ENCODE measurements around the gene TENM4.

Gene TENM4

GRCh38 chr11:78669249-78669648 lies 771.6 kb downstream of the TENM4 start:
- Histone ChIP-seq H3K9me3 (ENCODE audit: control insufficient read depth, insufficient read depth, low read length) (no peaks in the 10 kb centered on the region), H3K36me3 (ENCODE audit: control insufficient read depth, insufficient read depth, low read length) (no peaks in the 10 kb centered on the region), H3K4me1 (ENCODE audit: control insufficient read depth, insufficient read depth, low read length) (no peaks in the 10 kb centered on the region), H3K27me3 (ENCODE audit: control insufficient read depth, insufficient read depth, low read length) (no peaks in the 10 kb centered on the region), H3K9ac (ENCODE audit: low read depth, low read length) (no peak overlapping the region), H3K4me3 (ENCODE audit: low read depth, low read length) (no peak overlapping the region)

GRCh38 chr11:78667461-78667860 lies 773.4 kb downstream of the TENM4 start:
- no peak overlapping the region for H3K4me3 ChIP-seq (ENCODE audit: low read depth, low read length)
- H3K9me3 ChIP-seq (ENCODE audit: control insufficient read depth, insufficient read depth, low read length), result no peaks in the 10 kb centered on the region
- no peaks in the 10 kb centered on the region for H3K4me1 ChIP-seq (ENCODE audit: control insufficient read depth, insufficient read depth, low read length)
- no peaks in the 10 kb centered on the region for H3K27me3 ChIP-seq (ENCODE audit: control insufficient read depth, insufficient read depth, low read length)
- H3K36me3 ChIP-seq (ENCODE audit: control insufficient read depth, insufficient read depth, low read length), result no peaks in the 10 kb centered on the region
- no peak overlapping the region for H3K9ac ChIP-seq (ENCODE audit: low read depth, low read length)

- H3K9ac ChIP-seq (ENCODE audit: low read depth, low read length), result no peak overlapping the region
- no peaks in the 10 kb centered on the region for H3K36me3 ChIP-seq (ENCODE audit: control insufficient read depth, insufficient read depth, low read length)
- H3K4me1 ChIP-seq (ENCODE audit: control insufficient read depth, insufficient read depth, low read length), result no peaks in the 10 kb centered on the region
- H3K27me3 ChIP-seq (ENCODE audit: control insufficient read depth, insufficient read depth, low read length), result no peaks in the 10 kb centered on the region
- H3K9me3 ChIP-seq (ENCODE audit: control insufficient read depth, insufficient read depth, low read length), result no peaks in the 10 kb centered on the region
- H3K4me3 ChIP-seq (ENCODE audit: low read depth, low read length), result no peak overlapping the region
Observed at GRCh38 chr11:78666675-78667160, 774.1 kb downstream of the TENM4 start.

- H3K4me3 ChIP-seq (ENCODE audit: low read depth, low read length), result no peak overlapping the region
Observed at GRCh38 chr11:78664636-78665035, 776.2 kb downstream of the TENM4 start.

GRCh38 chr11:78662811-78663210 lies 778.0 kb downstream of the TENM4 start:
- no peak overlapping the region for H3K4me3 ChIP-seq (ENCODE audit: low read depth, low read length)
- no peak overlapping the region for H3K9ac ChIP-seq (ENCODE audit: low read depth, low read length)
- no peaks in the 10 kb centered on the region for H3K36me3 ChIP-seq (ENCODE audit: control insufficient read depth, insufficient read depth, low read length)
- H3K27me3 ChIP-seq (ENCODE audit: control insufficient read depth, insufficient read depth, low read length), result no peaks in the 10 kb centered on the region
- no peaks in the 10 kb centered on the region for H3K9me3 ChIP-seq (ENCODE audit: control insufficient read depth, insufficient read depth, low read length)
- H3K4me1 ChIP-seq (ENCODE audit: control insufficient read depth, insufficient read depth, low read length), result no peaks in the 10 kb centered on the region

More at GRCh38 chr11:78664636-78665035, 776.2 kb downstream of the TENM4 start:
- H3K4me1 ChIP-seq (ENCODE audit: control insufficient read depth, insufficient read depth, low read length), result no peaks in the 10 kb centered on the region
- H3K9me3 ChIP-seq (ENCODE audit: control insufficient read depth, insufficient read depth, low read length), result no peaks in the 10 kb centered on the region
- no peaks in the 10 kb centered on the region for H3K27me3 ChIP-seq (ENCODE audit: control insufficient read depth, insufficient read depth, low read length)
- H3K9ac ChIP-seq (ENCODE audit: low read depth, low read length), result no peak overlapping the region
- H3K36me3 ChIP-seq (ENCODE audit: control insufficient read depth, insufficient read depth, low read length), result no peaks in the 10 kb centered on the region

GRCh38 chr11:78660471-78660870 lies 780.4 kb downstream of the TENM4 start:
- Histone ChIP-seq H3K9me3 (ENCODE audit: control insufficient read depth, insufficient read depth, low read length) (no peaks in the 10 kb centered on the region), H3K36me3 (ENCODE audit: control insufficient read depth, insufficient read depth, low read length) (no peaks in the 10 kb centered on the region), H3K4me1 (ENCODE audit: control insufficient read depth, insufficient read depth, low read length) (no peaks in the 10 kb centered on the region), H3K9ac (ENCODE audit: low read depth, low read length) (no peak overlapping the region), H3K4me3 (ENCODE audit: low read depth, low read length) (no peak overlapping the region), H3K27me3 (ENCODE audit: control insufficient read depth, insufficient read depth, low read length) (no peaks in the 10 kb centered on the region)

- H3K27me3 ChIP-seq (ENCODE audit: control insufficient read depth, insufficient read depth, low read length), result no peaks in the 10 kb centered on the region
- no peaks in the 10 kb centered on the region for H3K36me3 ChIP-seq (ENCODE audit: control insufficient read depth, insufficient read depth, low read length)
- H3K9ac ChIP-seq (ENCODE audit: low read depth, low read length), result no peak overlapping the region
- H3K4me3 ChIP-seq (ENCODE audit: low read depth, low read length), result no peak overlapping the region
- H3K9me3 ChIP-seq (ENCODE audit: control insufficient read depth, insufficient read depth, low read length), result no peaks in the 10 kb centered on the region
- H3K4me1 ChIP-seq (ENCODE audit: control insufficient read depth, insufficient read depth, low read length), result no peaks in the 10 kb centered on the region
Observed at GRCh38 chr11:78659326-78660270, 781.2 kb downstream of the TENM4 start.

- no peak overlapping the region for H3K4me3 ChIP-seq (ENCODE audit: low read depth, low read length)
- no peak overlapping the region for H3K9ac ChIP-seq (ENCODE audit: low read depth, low read length)
- H3K27me3 ChIP-seq (ENCODE audit: control insufficient read depth, insufficient read depth, low read length), result no peaks in the 10 kb centered on the region
- H3K9me3 ChIP-seq (ENCODE audit: control insufficient read depth, insufficient read depth, low read length), result no peaks in the 10 kb centered on the region
- H3K36me3 ChIP-seq (ENCODE audit: control insufficient read depth, insufficient read depth, low read length), result no peaks in the 10 kb centered on the region
- H3K4me1 ChIP-seq (ENCODE audit: control insufficient read depth, insufficient read depth, low read length), result peaks cover 5% of the 10 kb centered on the region
Observed at GRCh38 chr11:78657968-78658839, 782.6 kb downstream of the TENM4 start.

- H3K4me3 ChIP-seq (ENCODE audit: low read depth, low read length), result no peak overlapping the region
- peaks cover 5% of the 10 kb centered on the region for H3K4me1 ChIP-seq (ENCODE audit: control insufficient read depth, insufficient read depth, low read length)
- no peak overlapping the region for H3K9ac ChIP-seq (ENCODE audit: low read depth, low read length)
- no peaks in the 10 kb centered on the region for H3K36me3 ChIP-seq (ENCODE audit: control insufficient read depth, insufficient read depth, low read length)
- H3K9me3 ChIP-seq (ENCODE audit: control insufficient read depth, insufficient read depth, low read length), result no peaks in the 10 kb centered on the region
- no peaks in the 10 kb centered on the region for H3K27me3 ChIP-seq (ENCODE audit: control insufficient read depth, insufficient read depth, low read length)
Observed at GRCh38 chr11:78657441-78657840, 783.4 kb downstream of the TENM4 start.

- Histone ChIP-seq H3K4me1 (ENCODE audit: control insufficient read depth, insufficient read depth, low read length) (peaks cover 5% of the 10 kb centered on the region), H3K27me3 (ENCODE audit: control insufficient read depth, insufficient read depth, low read length) (no peaks in the 10 kb centered on the region), H3K9ac (ENCODE audit: low read depth, low read length) (no peak overlapping the region), H3K9me3 (ENCODE audit: control insufficient read depth, insufficient read depth, low read length) (no peaks in the 10 kb centered on the region), H3K4me3 (ENCODE audit: low read depth, low read length) (no peak overlapping the region), H3K36me3 (ENCODE audit: control insufficient read depth, insufficient read depth, low read length) (no peaks in the 10 kb centered on the region)
Observed at GRCh38 chr11:78656984-78657383, 783.8 kb downstream of the TENM4 start.

- H3K4me1 ChIP-seq (ENCODE audit: control insufficient read depth, insufficient read depth, low read length), result peaks cover 5% of the 10 kb centered on the region
- H3K4me3 ChIP-seq (ENCODE audit: low read depth, low read length), result no peak overlapping the region
- H3K9ac ChIP-seq (ENCODE audit: low read depth, low read length), result no peak overlapping the region
- H3K36me3 ChIP-seq (ENCODE audit: control insufficient read depth, insufficient read depth, low read length), result no peaks in the 10 kb centered on the region
- H3K27me3 ChIP-seq (ENCODE audit: control insufficient read depth, insufficient read depth, low read length), result no peaks in the 10 kb centered on the region
- no peaks in the 10 kb centered on the region for H3K9me3 ChIP-seq (ENCODE audit: control insufficient read depth, insufficient read depth, low read length)
Observed at GRCh38 chr11:78656327-78656726, 784.5 kb downstream of the TENM4 start.

Data from iPS-15b (cell line).